HEK293T (cell line): Measurements from ENCODE around the gene BNIP1.

Source experiments
- FOXM1 ChIP-seq: fragments of 450-650 bp; IDR thresholded peaks from 2 replicates; pipeline ENCODE4 v1.6.1; 2017; ENCODE audit warnings: mild to moderate bottlenecking, borderline replicate concordance
- L3MBTL2 ChIP-seq: fragments of 450-650 bp; conservative IDR thresholded peaks from 2 replicates; pipeline ENCODE4 v1.6.1; 2016; ENCODE audit warnings: mild to moderate bottlenecking
- NFRKB ChIP-seq: fragments of 450-650 bp; IDR thresholded peaks from 2 replicates; pipeline ENCODE4 v1.6.1; 2016; ENCODE audit warnings: mild to moderate bottlenecking, moderate library complexity
- SP1 ChIP-seq: fragments of 450-650 bp; IDR thresholded peaks from 2 replicates; pipeline ENCODE4 v1.6.1; 2017
- ZNF384 ChIP-seq: fragments of 450-650 bp; IDR thresholded peaks from 2 replicates; pipeline ENCODE4 v1.6.1; 2016

DNA sequence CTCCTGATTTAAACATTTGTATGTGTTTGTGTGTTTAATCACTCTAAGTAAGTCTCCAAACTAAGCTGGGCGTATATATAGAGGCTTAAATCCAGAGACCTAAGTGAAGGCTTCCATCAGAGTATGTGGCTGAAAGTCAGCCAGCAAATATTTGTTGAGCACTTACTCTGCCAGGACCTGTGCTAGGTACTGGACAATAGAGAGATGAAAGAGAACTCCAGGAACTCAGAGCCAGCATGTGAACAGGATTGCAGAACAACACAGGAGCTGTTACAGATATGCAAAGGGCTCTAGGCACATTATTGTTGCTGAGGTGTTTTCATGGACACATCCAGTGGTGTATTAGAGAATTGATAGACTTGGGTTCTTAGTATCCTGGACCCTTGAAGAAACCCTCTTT lies 4.7 kb upstream of the BNIP1 start:
- TF ChIP-seq FOXM1, result no peak
- no peak for TF ChIP-seq ZNF384
- no peak for TF ChIP-seq NFRKB
- TF ChIP-seq SP1, result no peak
- TF ChIP-seq L3MBTL2, result no peak
